Neural progenitor cell (in vitro differentiated cells): Measurements from ENCODE around the gene USP13. TPM values are rescaled to one million over a fixed set of nuclear protein-coding genes. Genes with fewer than 3 reads are reported as not detected.
A peak's percentile ranks its signal among the peaks of the same experiment; 100 is the strongest.

Experiments
- DNase-seq: peaks from one replicate; pipeline ENCODE4 v3.0.0-alpha.2; 2016; ENCODE audit warnings: low spot score
- H2AFZ ChIP-seq: fragments of 200-600 bp; sonication (generic); replicated peaks from 2 replicates; pipeline ENCODE4 v1.6.1; 2016; ENCODE audit warnings: antibody characterized with exemption
- H3F3A ChIP-seq: fragments of 200-600 bp; sonication (generic); 2 replicates; pipeline ENCODE4 v1.6.1; 2016; ENCODE audit warnings: antibody characterized with exemption, low read depth
- H3K27ac ChIP-seq: fragments of 200-600 bp; sonication (generic); 2 replicates; pipeline ENCODE4 v1.5.1; 2016; ENCODE audit warnings: mild to moderate bottlenecking
- H3K27me3 ChIP-seq: fragments of 200-600 bp; sonication (generic); 2 replicates; pipeline ENCODE4 v1.6.1; 2016; ENCODE audit warnings: mild to moderate bottlenecking, moderate library complexity
- H3K36me3 ChIP-seq: fragments of 200-600 bp; sonication (generic); 2 replicates; pipeline ENCODE4 v1.5.1; 2016
- H3K4me1 ChIP-seq: fragments of 200-600 bp; sonication (generic); 2 replicates; pipeline ENCODE4 v1.6.1; 2016; ENCODE audit warnings: mixed run types
- H3K4me2 ChIP-seq: fragments of 200-600 bp; sonication (generic); 2 replicates; pipeline ENCODE4 v1.6.1; 2016
- H3K4me3 ChIP-seq: fragments of 200-600 bp; sonication (generic); 2 replicates; pipeline ENCODE4 v1.5.1; 2016
- H3K79me2 ChIP-seq: fragments of 200-600 bp; sonication (generic); 2 replicates; pipeline ENCODE4 v1.6.1; 2016; ENCODE audit warnings: low read depth
- H3K9ac ChIP-seq: fragments of 200-600 bp; sonication (generic); 2 replicates; pipeline ENCODE4 v1.6.1; 2016
- H3K9me3 ChIP-seq: fragments of 200-600 bp; sonication (generic); 2 replicates; pipeline ENCODE4 v1.5.1; 2016; ENCODE audit warnings: low read depth
- H4K20me1 ChIP-seq: fragments of 200-600 bp; sonication (generic); 2 replicates; pipeline ENCODE4 v1.6.1; 2016; ENCODE audit warnings: low read depth
- H3K27ac Mint-ChIP-seq: 3 replicates; pipeline ENCODE4 v1.8.0; 2021; ENCODE audit warnings: mixed read lengths
- H3K27me3 Mint-ChIP-seq: 2 replicates; pipeline ENCODE4 v1.8.0; 2022; ENCODE audit warnings: low read depth, mild to moderate bottlenecking, inconsistent platforms, moderate library complexity, mixed read lengths; ENCODE audit not compliant: insufficient read depth
- H3K36me3 Mint-ChIP-seq: 3 replicates; pipeline ENCODE4 v1.8.0; 2021; ENCODE audit warnings: mixed read lengths
- H3K4me1 Mint-ChIP-seq: 3 replicates; pipeline ENCODE4 v1.8.0; 2021; ENCODE audit warnings: mixed read lengths
- H3K4me3 Mint-ChIP-seq: 3 replicates; pipeline ENCODE4 v1.8.0; 2021; ENCODE audit warnings: mild to moderate bottlenecking, moderate library complexity, mixed read lengths
- H3K9me3 Mint-ChIP-seq: 3 replicates; pipeline ENCODE4 v1.8.0; 2020; ENCODE audit warnings: mixed read lengths
- CTCF ChIP-seq: fragments of 200-600 bp; sonication (generic); IDR thresholded peaks from 2 replicates; pipeline ENCODE4 v1.5.1; 2017; ENCODE audit warnings: antibody characterized with exemption, mild to moderate bottlenecking
- EZH2phosphoT487 ChIP-seq: fragments of 200-600 bp; sonication (generic); IDR thresholded peaks from 2 replicates; pipeline ENCODE4 v1.6.1; 2017; ENCODE audit warnings: antibody characterized with exemption
- small RNA-seq: library from RNA; depleted of rRNA; stranded (forward); fragments of <200 nt; gene quantifications from one replicate; pipeline ENCODE3, GENCODE V24; 2015
- total RNA-seq: library from RNA; depleted of rRNA; stranded (reverse); fragments of >200 nt; gene quantifications from 2 replicates; pipeline ENCODE4 v1.2.3, GENCODE V29; 2015; ENCODE audit warnings: low replicate concordance

USP13 gene
- total RNA-seq, 1 donor from 2014 or later, result 17.7 TPM

DNA sequence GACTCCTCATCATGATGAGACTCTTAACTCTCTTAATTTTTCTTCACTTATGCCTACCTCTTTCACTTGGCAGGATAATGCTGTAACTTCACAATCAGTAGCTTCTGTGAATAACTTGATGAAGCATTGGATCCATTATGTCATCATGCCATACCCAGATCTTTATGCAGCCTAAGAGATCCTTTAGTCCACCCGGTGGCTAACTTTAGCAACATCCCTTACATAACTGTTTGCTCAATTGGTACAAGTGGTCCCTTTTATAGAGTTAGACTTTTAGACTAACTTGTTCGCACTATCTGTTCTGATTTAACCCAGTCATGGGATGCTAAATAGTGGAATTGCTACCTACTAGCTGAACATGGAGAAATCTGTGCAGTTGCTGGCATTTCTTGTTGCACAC is 184.5 kb downstream of the USP13 start:
- Mint-ChIP-seq H3K4me3 (no peak overlapping the region), H3K9me3 (no peaks in the 10 kb centered on the region), H3K27ac (no peak overlapping the region), H3K36me3 (no peaks in the 10 kb centered on the region), H3K27me3 (peaks cover 6% of the 10 kb centered on the region), H3K4me1 (peaks cover 2% of the 10 kb centered on the region)
- peak; percentile 11 for TF ChIP-seq CTCF
- TF ChIP-seq EZH2phosphoT487, result no peak
- Histone ChIP-seq H3K4me1 (no peaks in the 10 kb centered on the region), H3K4me2 (no peak overlapping the region), H3K79me2 (no peaks in the 10 kb centered on the region), H3K9ac (no peak overlapping the region), H3F3A (no peaks in the 10 kb centered on the region), H3K9me3 (no peaks in the 10 kb centered on the region), H2AFZ (peak overlapping the region; percentile 15), H3K27ac (no peak overlapping the region), H3K4me3 (no peak overlapping the region), H4K20me1 (no peaks in the 10 kb centered on the region), H3K27me3 (no peaks in the 10 kb centered on the region), H3K36me3 (no peaks in the 10 kb centered on the region)
- DNase-seq, result no peak

Small RNA genes within 50 kb of the gene (small RNA-seq; reads per million reads assigned to genes)
- gene RF01210, result not detected

Other genes with a start within 250 kb of the USP13 start
- gene GNB4, start 201.6 kb upstream of the USP13 start, total RNA-seq, result 43.5 and 74.6 TPM in 2 replicates
- gene ACTL6A, start 90.1 kb upstream of the USP13 start, total RNA-seq, result 139 and 155 TPM in 2 replicates
- gene MRPL47, start 48.4 kb upstream of the USP13 start, total RNA-seq, result 46.8 and 64.5 TPM in 2 replicates
- 104 and 193 TPM in 2 replicates for gene NDUFB5, start 48.2 kb upstream of the USP13 start, total RNA-seq